ENCODE data around the gene STUM. TPM values are rescaled to one million over a fixed set of nuclear protein-coding genes. Genes with fewer than 3 reads are reported as not detected.

The STUM gene
- total RNA-seq, 1 donor from 2014 or later: 2.8 TPM

DNA sequence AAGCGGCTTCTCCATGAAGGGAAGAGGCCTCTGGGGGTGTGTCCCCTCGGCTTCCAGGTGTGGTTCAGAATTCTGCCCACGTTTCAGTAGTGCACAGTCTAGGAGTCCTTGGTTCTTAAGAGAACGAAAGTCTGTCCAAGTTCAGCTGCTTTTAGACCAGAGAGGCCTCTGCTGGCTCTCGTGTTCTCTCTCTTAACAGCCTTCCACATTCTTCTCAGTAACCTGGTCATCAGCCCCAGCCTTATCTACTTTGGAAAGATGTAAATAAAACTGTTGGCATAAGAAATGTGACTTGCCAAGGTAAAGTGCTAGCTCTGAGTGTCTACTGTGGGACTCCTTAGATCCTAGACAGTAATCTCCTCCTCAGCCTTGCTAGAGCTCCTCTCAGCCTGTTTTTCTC lies 15.3 kb upstream of the STUM start:
- DNase-seq (ENCODE audit: low spot score): no peak

DNA sequence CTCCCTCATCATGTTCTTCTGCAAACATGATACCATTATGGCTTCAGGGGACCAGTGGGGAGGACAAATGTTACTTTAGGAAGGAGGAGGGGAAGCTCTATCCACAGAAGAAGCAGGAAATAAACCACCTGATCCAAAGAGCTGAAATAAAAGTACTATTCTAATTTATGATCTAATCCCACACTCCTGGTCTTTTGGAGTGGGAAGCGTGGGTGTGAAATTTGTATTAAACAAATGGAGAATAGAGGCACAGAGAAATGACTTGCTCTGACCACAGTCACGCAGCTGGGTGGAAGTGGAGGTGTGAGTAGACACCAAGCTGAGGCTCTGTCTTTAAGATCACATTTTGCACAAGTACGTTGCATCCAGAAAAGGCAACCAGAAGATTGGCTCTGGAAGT lies 14.5 kb upstream of the STUM start:
- DNase-seq (ENCODE audit: low spot score): no peak

DNA sequence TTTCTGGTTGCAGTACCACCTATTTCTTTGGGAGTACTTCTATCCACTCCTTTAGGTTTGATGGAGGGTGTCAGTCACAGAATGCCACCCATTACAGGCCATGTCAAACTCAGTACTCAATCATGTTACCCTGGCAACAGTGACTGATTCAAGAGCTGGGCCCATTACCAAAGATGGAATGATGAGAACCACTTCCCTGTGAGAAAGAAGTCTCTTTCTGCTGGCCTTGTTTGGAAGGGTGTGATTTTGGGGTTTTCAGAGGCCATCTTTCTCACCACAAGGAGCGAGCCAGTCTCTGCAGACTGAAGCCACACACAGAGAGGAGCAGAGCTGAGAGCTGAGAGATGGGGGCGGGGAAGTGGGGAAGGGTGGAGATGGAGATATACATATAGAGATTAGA lies 13.9 kb upstream of the STUM start:
- DNase-seq (ENCODE audit: low spot score): no peak

- DNase-seq (ENCODE audit: low spot score): no peak
Observed at GRCh38 chr1:226535666-226536065, 12.9 kb upstream of the STUM start.

DNA sequence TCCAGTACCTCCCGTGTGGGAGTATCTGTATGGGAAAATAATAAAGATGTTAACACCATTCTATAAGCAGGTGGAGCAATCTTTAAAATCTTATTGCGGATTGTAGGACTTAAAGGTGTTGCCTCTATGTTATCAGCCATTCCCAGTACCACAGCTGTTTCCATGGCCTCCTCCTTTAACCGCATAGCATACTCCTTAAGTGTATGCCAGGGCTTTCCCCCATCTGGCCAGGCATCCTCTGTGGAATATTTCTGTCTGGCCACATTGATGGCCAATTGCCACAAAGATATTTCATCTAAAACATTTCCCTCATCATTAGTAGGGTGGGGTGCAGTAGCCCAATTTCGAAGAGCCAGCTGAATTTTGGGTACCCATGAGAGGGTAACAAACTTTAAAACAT lies 7.3 kb upstream of the STUM start:
- DNase-seq (ENCODE audit: low spot score): no peak

DNA sequence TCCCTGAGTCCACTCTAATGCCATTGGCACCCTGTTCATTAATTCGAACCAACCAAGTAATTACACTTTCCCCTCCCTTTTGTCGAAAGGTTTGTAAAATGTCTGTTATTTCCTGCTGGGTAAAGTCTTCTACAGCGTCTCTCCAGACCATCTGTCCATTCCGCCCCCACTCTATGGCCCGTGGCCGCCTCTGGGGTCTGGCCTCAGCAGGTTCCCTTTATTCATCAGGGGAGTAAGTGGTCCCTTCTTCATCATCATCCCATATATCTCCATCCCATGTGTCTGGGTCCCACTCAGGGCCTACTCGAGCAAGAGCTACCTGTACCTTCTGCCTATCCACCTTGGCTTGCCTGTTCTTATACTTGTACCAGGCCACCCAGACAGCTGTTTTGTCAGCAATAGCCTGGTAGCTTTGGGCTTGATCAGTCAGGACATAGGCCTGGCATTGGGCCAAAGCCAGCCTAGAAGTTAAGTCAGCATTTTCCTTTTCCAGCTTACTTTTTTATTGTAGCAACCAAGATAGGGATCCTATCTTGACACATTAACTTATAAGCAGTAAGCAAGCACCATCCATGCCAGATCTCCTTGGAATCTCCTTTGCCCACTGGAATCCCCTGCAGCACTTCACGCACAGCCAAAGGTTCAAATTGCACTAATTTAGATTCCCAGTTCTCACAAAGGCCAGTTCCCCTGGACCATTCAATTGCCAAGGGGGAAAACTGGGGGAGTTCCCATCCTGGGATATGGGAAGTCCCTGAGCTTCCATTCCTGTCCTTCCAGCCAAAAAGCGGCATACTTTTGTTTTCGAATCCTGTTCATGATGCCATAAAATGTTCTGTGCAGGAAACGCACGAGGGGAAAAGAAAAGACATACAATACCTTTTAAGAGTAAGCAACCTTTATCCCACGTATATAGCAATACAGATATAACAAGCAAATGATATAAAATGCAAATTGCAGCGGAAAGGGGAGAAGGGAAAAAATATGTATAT lies 6.6 kb upstream of the STUM start:
- DNase-seq (ENCODE audit: low spot score): no peak

DNA sequence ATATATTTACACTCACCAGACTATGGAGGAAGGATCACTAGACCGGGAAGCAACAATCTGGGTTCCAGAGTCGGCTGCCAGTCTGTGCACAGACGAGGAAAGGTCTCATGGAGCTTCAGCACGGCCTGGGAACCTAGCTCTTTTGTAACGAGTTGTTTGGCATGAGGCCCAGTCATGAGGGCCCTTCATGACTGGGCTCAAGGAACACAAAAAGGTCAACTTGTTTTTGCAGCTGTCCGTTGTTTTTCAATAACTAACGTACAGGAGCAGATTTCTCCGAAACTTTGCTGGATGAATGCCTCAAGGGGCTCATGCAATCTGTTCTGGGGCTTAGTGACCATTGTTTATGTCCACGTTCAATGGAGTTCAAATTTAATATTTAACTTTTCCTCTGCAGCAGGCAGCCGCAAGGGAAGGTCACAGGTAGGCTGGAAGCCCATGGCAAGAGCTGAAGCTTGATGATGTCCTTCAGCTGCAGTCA lies 5.9 kb upstream of the STUM start:
- DNase-seq (ENCODE audit: low spot score): no peak

DNA sequence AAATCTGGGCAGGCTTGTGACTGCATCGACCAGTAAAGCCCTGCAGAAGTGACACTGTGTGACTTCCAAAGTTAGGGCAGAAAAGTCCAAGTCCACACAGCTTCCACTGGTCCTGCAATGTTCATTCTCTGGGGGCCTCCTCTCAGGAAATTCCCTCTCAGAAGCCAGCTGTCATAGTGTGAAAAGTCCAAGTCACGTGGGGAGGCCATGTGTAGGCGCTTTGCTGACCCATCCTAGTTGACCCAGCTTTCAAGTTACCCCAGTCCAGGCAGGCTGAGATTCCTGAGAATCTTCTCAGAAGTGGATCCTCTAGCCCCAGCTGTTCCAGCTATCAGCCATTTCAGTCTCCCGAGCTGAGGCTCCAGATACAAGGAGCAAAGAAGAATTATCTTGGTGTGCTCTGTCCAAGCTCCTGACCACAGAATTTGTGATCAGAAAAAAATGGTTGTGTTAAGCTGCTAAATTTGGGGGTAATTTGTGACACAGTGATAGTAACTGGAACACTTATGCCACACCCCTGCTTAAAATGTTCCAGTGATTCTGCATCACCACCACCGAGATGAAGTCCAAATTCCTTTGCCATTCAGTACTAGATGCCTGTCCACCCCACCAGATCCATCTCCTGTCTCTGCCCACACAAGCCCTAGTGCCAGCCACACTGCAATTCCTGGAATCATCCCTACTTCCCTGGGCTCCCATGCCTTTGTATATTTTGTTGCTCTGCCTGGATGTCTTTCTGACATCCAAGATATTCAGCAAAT lies 2.5 kb upstream of the STUM start:
- no peak for DNase-seq (ENCODE audit: low spot score)

GRCh38 chr1:226546926-226547325 lies 1.6 kb upstream of the STUM start:
- no peak for DNase-seq (ENCODE audit: low spot score)

- DNase-seq (ENCODE audit: low spot score): peak; percentile 85
Observed at GRCh38 chr1:226547754-226548191, 791 bp upstream of the STUM start.

- no peak for DNase-seq (ENCODE audit: low spot score)
Observed at GRCh38 chr1:226549094-226549936, 751 bp downstream of the STUM start.

GRCh38 chr1:226549937-226550671 lies 1.5 kb downstream of the STUM start:
- DNase-seq (ENCODE audit: low spot score): peak; percentile 74

- no peak for DNase-seq (ENCODE audit: low spot score)
Observed at GRCh38 chr1:226550672-226551041, 2.1 kb downstream of the STUM start.

GRCh38 chr1:226551299-226551698 lies 2.7 kb downstream of the STUM start:
- no peak for DNase-seq (ENCODE audit: low spot score)

DNA sequence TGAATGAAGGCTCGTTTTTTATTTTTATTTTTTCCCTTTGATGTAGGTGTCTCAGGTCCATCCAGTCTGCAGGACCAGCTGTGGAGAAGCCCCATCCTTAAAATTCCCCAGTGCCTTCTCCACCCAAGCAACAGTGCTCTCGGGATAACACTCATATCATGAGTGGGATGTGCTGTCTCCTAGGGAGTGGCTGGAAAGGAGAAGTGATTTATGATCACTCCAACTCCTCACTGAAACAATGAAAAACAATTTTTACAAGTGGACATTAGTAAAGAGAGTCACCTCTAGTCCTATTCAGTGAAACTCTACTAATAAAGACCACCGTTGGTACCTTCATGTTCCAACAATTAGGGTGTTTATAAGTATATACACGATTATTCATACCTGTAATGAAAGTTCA lies 3.5 kb downstream of the STUM start:
- no peak for DNase-seq (ENCODE audit: low spot score)

DNA sequence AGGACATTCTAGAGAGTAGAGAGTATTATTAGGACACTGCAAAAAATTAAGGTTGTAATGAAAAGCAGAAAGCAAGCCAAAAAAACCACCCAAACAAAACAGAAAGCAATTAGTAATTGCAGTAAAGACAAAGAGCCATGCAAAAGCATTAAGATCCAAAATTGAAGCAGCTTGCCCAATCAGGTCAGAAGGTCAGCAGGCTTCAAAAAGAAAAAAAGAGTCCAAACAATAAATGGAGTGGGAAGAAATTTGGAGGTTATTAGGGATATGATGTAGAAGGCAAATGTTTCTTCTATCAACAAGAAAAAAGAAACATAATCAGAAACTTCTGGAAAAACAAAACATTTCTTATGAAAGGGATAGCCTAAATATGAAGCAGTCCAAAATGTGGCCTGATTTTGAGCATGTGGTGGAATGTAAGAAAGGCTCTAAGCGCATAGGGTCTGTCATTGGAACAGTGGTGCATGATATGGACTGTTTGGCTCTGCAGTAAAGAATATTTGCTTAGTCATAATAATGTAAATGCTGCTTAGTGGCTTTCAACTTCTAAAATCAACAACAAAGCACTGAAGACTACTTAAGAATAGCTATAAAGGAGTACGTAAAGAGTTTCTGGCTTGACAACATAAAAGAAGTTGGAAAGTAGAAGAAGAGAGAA lies 4.8 kb downstream of the STUM start:
- DNase-seq (ENCODE audit: low spot score): no peak

DNA sequence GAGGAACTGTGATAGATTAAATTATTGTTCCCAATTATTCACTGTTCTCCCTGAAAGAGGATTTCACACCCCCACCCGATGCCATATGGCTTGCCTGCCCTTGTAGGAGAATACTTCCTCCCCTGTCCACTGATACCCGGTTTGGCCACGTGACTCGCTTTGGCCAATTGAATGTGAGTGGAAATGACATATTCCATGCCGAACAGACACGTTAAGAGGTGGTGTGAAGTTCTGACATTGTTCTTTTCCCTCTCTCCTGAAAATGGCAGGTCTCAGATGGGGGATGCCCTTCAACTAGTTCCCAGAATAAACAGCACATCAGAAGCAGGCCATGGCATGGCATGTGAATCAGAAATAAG lies 5.3 kb downstream of the STUM start:
- DNase-seq (ENCODE audit: low spot score): no peak

- DNase-seq (ENCODE audit: low spot score): no peak
Observed at GRCh38 chr1:226555092-226555491, 6.5 kb downstream of the STUM start.

GRCh38 chr1:226557424-226557823 lies 8.9 kb downstream of the STUM start:
- no peak for DNase-seq (ENCODE audit: low spot score)

DNA sequence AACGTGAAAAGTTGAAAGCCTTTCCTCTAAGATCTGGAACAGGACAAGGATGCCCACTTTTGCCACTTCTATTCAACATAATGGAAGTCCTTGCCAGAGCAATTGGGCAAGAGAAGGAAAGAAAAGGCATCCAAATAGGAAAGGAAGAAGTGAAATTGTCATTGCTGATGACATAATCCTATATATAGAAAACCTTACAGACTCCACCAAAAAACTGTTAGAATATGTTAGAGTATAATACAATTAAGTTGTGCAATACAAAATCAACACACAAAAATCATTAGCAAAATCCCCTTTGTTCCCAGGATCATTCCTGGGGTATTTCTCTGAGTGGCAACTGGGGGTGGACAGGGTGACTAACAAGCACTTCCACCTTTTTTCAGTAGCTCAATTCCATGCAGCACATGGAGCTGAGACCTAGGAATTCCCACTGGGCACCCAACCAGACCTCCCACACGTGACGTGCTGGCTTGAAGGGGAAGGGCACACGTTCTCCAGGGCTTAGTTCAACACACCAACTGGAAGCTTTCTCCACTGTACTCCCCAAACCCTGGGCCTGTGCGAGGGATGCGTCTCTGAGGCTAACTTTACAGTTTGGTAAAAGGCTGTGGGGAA lies 9.6 kb downstream of the STUM start:
- no peak for DNase-seq (ENCODE audit: low spot score)

Measured in ureter (tissue), 1 donor.